ENCODE results near the gene RGL2. TPM values are rescaled to one million over a fixed set of nuclear protein-coding genes. Genes with fewer than 3 reads are reported as not detected.

Gene RGL2
- polyA plus RNA-seq, 1 of the 3 experiments (the other 2 are of a cell fraction): 59.4 TPM

GRCh38 chr6:33318426-33319073 lies 19.8 kb upstream of the RGL2 start:
- Histone ChIP-seq H3K27ac (ENCODE audit: low read depth in 2 of 2, low read length in 1 of 2) (peak overlapping the region; percentile 88 to 95), H3K9me3 (no peaks in the 10 kb centered on the region), H3K27me3 (ENCODE audit: insufficient read depth) (no peaks in the 10 kb centered on the region), H2AFZ (ENCODE audit: low read depth) (peak overlapping the region; percentile 28; the same call in 1 of the 2 replicates), H3K79me2 (ENCODE audit: insufficient read depth) (peaks cover 57% of the 10 kb centered on the region), H3K9ac (peak overlapping the region; percentile 60; the same call in 1 of the 2 replicates), H3K4me3 (ENCODE audit: low read depth in 2 of 2, low read length in 1 of 2) (peak overlapping the region; percentile 56), H3K36me3 (replicated peaks in 1 of 2; ENCODE audit: control insufficient read depth in 1 of 2, insufficient read depth in 2 of 2, low read length in 1 of 2) (peaks cover 19 to 27% of the 10 kb centered on the region in 2 experiments), H3K4me1 (ENCODE audit: control insufficient read depth in 1 of 2, insufficient read depth in 2 of 2, low read depth in 1 of 2, low read length in 1 of 2) (peaks cover 29 to 54% of the 10 kb centered on the region in 2 experiments; a peak in 3 of 4 replicates), H3F3A (replicated peaks; ENCODE audit: insufficient read depth) (peaks cover 45% of the 10 kb centered on the region), H4K20me1 (ENCODE audit: insufficient read depth) (no peaks in the 10 kb centered on the region), H3K4me2 (peak overlapping the region; percentile 99), H3K9me2 (no peaks in the 10 kb centered on the region)
- peak; percentile 18 for DNase-seq
- CTCF ChIA-PET: interaction anchor here (1.0 to 4.5 kb wide), 7 partner anchors 19 to 364 kb away, joined by 3 to 16 read pairs (median 3); partner anchors contain the start of genes RPS18 and VPS52
- TF ChIP-seq TCF12 (IDR thresholded peaks at IDR 0.05): no peak
- no peak for TF ChIP-seq USF1 (IDR thresholded peaks at IDR 0.05; ENCODE audit: borderline replicate concordance, low read depth)
- no peak for TF ChIP-seq IRF3 (IDR thresholded peaks at IDR 0.05; ENCODE audit: low read depth, low read length)
- no peak for TF ChIP-seq TEAD4 (IDR thresholded peaks at IDR 0.05; ENCODE audit: borderline replicate concordance, insufficient read depth)
- no peak for TF ChIP-seq TAF1 (IDR thresholded peaks at IDR 0.05; ENCODE audit: borderline replicate concordance, low read depth, low read length)
- TF ChIP-seq POLR2AphosphoS5 (IDR thresholded peaks at IDR 0.05; ENCODE audit: low read depth, low read length): no peak
- TF ChIP-seq ELF1 (IDR thresholded peaks at IDR 0.05): no peak
- no peak for TF ChIP-seq NFIC (IDR thresholded peaks at IDR 0.05; ENCODE audit: borderline replicate concordance)
- TF ChIP-seq EZH2phosphoT487 (IDR thresholded peaks at IDR 0.05; ENCODE audit: borderline replicate concordance, low read depth): no peak
- no peak for TF ChIP-seq RXRA (IDR thresholded peaks at IDR 0.05; ENCODE audit: borderline replicate concordance, low read depth)
- no peak for TF ChIP-seq GABPA (IDR thresholded peaks at IDR 0.05; ENCODE audit: low read depth)
- no peak for TF ChIP-seq ZBTB33 (IDR thresholded peaks at IDR 0.05; ENCODE audit: borderline replicate concordance, low read depth)
- TF ChIP-seq JUND (IDR thresholded peaks at IDR 0.05): no peak
- no peak for TF ChIP-seq USF2 (IDR thresholded peaks at IDR 0.05; ENCODE audit: borderline replicate concordance, low read depth, low read length)
- no peak for TF ChIP-seq GATA2 (CRISPR knock-in tag; IDR thresholded peaks at IDR 0.05)
- WGBS (ENCODE audit: low lambda C conversion rate): 54% methylated on average over 8 of the region's 8 CpGs
- POLR2A ChIA-PET: interaction anchor here (0.8 to 1.9 kb wide), 7 partner anchors 8 to 347 kb away, joined by 3 to 11 read pairs (median 6); partner anchors contain the start of genes B3GALT4, PFDN6, RPS18 and VPS52
